ENCODE data around the gene HOXA3.

The HOXA3 gene

GRCh38 chr7:27079234-27079975, 73.0 kb downstream of the HOXA3 start:
- TF ChIP-seq CTCF (IDR thresholded peaks at IDR 0.05; ENCODE audit: borderline replicate concordance, insufficient read depth, low read depth, low read length), result no peak
- no peak overlapping the region for H3K4me3 ChIP-seq (ENCODE audit: low read depth, low read length)

- H3K4me3 ChIP-seq (ENCODE audit: low read depth, low read length), result no peak overlapping the region
- TF ChIP-seq CTCF (IDR thresholded peaks at IDR 0.05; ENCODE audit: borderline replicate concordance, insufficient read depth, low read depth, low read length), result no peak
These were observed 73.7 kb downstream of the HOXA3 start for GRCh38 chr7:27078616-27079233.

- no peak overlapping the region for H3K4me3 ChIP-seq (ENCODE audit: low read depth, low read length)
- TF ChIP-seq CTCF (IDR thresholded peaks at IDR 0.05; ENCODE audit: borderline replicate concordance, insufficient read depth, low read depth, low read length), result no peak
These were observed 79.3 kb downstream of the HOXA3 start for GRCh38 chr7:27073076-27073475.

GRCh38 chr7:27071622-27072390, 80.6 kb downstream of the HOXA3 start:
- H3K4me3 ChIP-seq (ENCODE audit: low read depth, low read length), result no peak overlapping the region
- TF ChIP-seq CTCF (IDR thresholded peaks at IDR 0.05; ENCODE audit: borderline replicate concordance, insufficient read depth, low read depth, low read length), result no peak

GRCh38 chr7:27068259-27068658, 84.1 kb downstream of the HOXA3 start:
- TF ChIP-seq CTCF (IDR thresholded peaks at IDR 0.05; ENCODE audit: borderline replicate concordance, insufficient read depth, low read depth, low read length), result no peak
- no peak overlapping the region for H3K4me3 ChIP-seq (ENCODE audit: low read depth, low read length)

GRCh38 chr7:27066148-27066547, 86.2 kb downstream of the HOXA3 start:
- TF ChIP-seq CTCF (IDR thresholded peaks at IDR 0.05; ENCODE audit: borderline replicate concordance, insufficient read depth, low read depth, low read length), result no peak
- H3K4me3 ChIP-seq (ENCODE audit: low read depth, low read length), result no peak overlapping the region

Data from GM12875 (cell line).